Globus pallidus (tissue), 1 donor: ENCODE results near the gene UBA52.
"Not testable (repeated sequence)": the region's sequence is repeated elsewhere in the genome, so short reads cannot be mapped to it uniquely, and the experiment has no call there.

Experiments
- DNase-seq: peaks from one replicate; pipeline ENCODE4 v3.0.0-alpha.2; 2015; ENCODE audit warnings: low spot score

The UBA52 gene

DNA sequence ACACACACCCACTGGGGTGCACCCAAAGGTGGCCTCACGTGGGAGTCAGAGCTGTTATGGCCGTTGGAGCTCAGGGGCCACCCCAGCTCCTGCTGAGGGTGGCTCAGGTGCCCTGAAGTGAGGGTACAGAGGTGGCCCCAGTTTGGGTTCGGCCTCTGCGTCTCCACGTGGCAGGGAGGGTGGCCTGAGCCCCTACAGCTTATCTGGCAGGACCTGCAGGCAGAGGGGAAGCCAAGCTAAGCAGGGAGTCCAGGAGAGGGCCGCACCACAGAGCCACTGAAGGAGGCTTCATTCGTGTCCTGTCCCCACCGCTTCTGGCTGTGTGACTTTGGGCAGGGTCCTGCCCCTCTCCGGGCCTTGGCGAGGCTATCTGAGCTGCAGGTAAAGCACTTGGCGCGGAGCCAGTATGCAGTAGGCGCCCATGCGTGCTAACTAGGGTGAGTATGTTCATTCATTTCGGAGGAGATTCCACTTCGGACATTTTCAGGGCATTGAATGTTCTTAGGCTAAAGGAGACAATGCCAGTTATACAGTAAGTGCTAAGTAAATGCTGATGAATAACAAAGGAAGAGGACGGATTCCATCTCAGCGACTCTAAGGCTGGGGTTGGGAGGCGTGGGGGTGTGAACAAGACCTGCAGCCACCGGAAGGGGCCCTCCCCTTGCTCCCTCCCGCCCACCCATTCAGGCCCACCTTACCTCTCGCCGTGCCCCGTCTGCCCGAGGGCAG lies 21.9 kb downstream of the UBA52 start:
- DNase-seq = no peak

DNA sequence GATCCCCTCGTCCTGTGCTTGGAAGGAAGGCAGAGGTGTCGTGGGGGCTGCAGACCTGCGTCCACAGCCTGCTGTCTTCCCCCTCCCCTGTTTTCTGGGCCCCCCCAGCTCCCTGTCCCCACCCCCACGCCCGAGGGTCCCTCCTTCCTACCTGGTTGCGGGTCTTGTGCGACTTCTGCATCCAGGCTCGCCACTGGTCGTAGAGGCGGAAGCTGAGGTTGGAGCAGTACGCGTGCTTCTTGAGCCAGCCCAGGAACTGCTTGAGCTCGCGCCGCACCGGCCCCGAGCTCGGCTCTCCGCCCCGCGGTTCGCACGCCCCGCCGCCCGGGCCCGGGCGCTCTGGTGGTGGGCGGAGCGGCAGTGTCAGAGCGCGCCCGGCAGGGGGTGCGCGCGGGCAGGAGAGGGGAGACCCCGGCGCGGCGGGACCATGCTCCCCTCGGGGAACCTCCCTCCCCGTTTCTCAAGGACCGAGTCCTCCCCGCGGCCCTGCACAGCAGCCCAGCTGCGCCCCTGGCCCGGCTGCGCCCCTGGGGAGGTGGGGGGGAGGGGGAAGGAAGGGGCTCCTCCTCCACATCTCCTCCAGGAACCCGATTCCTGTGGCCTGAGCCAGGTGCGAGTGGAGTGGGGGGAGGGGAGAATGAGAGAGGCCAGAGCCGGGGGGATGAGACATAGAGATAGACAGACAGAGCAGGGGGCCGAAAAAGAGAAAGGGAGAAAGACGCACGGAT lies 22.6 kb downstream of the UBA52 start:
- peak; percentile 26 for DNase-seq

DNA sequence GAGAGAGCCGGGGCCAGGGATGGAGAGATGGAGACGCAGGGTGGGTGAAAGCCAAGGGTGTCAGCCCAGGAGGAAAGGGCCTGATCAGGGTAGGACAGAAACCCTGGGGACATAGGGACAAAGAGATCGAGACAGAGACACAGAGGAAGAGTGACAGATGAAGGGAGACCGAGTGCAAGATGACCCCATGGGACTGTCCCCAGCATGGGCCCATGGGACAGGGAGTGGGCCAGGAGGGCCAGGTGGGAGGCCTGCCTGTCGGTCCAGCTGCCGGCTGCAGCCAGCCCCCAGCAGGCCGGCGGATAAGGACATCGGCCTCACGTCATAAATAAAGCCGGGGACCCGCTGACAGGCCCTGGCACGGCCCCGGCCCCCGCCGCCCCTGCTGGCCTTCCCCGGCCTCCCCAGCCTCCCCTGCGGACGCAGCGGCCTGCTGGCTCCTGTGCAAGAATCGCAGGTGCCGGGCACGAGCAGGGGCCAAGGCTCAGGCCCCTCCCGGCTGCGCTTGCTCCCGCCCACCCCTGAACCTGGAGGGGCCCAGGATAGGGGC lies 23.2 kb downstream of the UBA52 start:
- DNase-seq = no peak

- DNase-seq = no peak
Observed at GRCh38 chr19:18595475-18595874, 23.8 kb downstream of the UBA52 start.

DNA sequence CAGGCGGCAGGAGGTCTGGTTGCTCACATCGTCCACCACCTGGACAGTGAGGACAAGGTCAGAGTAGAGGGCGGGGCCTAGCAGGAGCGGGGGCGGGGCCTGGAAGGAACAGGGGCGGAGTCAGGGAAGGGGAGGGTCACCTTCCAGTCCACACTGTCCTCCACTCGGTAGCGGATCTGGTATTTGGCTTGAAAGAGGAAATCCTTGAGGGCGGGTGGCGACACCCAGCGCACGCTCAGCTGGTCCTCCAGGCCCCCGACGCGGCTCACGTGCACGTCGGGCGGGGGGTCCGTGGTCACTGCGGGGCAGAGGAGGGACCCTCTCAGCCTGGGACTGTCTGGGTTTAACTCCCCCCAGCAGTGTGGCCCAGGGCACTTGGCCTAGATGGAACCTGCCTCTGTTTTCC lies 25.1 kb downstream of the UBA52 start:
- no peak for DNase-seq

DNA sequence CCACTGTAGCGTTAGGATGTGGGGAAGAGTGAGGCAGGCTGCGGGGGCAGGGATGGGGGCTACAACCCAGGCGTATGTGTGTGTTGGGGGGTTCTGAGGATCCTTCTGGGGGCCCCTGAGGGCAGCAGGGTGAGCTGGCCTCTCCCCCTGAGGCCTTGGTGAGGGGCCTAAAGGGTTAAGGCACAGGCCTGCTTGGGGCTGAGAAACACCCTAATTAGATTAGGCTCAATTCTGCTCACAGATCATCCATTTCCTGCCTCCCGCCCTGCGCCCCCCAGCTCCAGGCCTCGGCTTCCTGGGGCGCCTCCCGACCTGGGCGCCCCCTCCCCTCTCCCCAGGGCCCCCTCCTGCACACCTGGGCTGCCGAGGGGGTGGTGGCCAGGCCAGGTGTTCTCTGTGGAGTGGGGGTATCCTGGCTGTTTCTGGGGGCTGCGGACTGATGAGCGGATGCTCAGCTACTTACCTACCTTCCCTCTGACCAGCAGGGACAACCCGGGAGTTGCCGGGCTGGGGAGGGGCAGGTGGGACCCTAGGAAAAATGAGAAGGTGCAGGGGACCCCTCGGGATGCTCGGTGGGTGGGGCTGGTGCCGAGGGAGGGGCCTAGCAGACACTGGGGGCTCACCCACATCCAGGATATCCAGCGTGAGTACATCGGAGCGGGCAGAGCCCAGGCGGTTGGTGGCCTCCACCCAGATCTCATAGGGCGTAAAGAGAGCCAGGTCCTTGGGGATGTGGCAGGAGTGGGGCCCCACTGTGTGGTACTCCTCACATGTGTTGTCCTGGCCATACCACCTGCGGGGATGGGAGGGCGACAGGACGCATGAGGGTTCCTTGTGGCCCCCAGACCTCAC lies 26.4 kb downstream of the UBA52 start:
- DNase-seq = no peak

- no peak for DNase-seq
Observed at GRCh38 chr19:18599485-18599884, 27.8 kb downstream of the UBA52 start.

DNA sequence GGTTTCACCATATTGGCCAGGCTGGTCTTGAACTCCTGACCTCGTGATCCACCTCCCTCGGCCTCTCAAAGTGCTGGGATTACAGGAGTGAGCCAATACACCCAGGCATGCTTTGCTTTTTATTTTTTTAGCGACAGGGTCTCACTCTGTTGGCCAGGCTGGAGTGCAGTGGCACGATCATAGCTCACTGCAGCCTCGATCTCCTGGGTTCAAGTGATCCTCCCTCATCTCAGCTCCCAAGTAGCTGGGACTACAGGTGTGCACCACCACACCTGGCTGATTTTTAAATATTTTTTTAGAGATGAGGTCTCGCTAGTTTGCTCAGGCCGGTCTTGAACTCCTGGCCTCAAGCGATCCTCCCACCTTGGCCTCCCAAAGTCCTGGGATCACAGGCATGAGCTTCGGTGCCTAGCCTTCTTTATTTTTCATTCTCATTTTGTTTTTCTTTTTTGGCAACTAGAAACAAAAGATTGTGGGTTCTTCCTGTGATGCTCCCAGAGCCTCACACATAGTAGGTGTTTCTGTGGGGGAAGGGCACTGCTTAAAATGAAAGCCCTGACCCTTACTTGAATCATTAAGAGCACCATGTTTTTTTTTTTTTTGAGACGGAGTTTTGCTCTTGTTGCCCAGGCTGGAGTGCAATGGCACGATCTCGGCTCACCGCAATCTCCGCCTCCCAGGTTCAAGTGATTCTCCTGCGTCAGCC lies 29.2 kb downstream of the UBA52 start:
- not testable (repeated sequence) for DNase-seq

- DNase-seq = no peak
Observed at GRCh38 chr19:18601875-18602274, 30.2 kb downstream of the UBA52 start.

- DNase-seq = no peak
Observed at GRCh38 chr19:18603255-18603957, 31.7 kb downstream of the UBA52 start.

DNA sequence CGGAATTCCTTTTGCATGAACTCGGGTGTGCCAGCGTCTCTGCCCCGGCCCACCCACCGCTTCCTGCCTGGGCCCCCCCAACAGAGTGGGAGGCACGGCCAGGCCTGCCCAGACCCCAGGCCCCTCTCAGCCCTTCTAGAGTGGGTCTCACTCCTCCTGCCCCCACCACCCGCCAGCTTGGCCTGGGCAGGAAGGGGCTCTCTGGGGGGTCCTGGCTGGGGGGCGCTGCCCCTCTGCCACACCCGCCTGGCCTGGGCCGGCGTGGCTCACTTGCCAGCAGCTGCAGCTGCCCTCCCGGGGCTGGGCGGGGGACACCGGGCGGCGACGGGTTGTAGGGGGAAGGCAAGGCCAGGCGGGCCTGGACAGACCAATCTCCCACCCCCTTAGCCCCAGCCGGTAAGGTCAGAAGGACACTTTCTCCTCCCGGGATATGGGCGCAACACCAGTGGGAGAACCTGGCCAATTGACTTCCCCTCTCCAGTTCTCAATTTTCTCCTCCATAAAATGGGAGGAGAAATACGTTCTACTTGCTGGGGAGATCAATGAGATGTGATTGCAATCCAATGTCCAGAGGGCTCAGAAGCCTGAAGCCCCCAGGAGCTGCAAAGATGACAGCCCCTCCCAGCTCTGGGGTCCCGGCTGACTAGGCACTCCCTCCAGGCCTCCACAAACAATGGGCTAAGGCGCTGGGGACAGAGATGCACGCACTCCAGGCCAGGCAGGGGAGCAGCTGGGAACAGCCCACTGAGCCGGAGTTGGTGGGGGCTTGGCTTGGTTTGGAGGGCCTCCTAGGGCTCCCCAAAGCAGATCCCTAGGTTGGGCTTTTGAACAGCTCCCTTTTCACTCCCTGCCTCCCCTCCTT lies 32.5 kb downstream of the UBA52 start:
- DNase-seq = no peak

GRCh38 chr19:18604820-18605159 lies 33.1 kb downstream of the UBA52 start:
- no peak for DNase-seq

DNA sequence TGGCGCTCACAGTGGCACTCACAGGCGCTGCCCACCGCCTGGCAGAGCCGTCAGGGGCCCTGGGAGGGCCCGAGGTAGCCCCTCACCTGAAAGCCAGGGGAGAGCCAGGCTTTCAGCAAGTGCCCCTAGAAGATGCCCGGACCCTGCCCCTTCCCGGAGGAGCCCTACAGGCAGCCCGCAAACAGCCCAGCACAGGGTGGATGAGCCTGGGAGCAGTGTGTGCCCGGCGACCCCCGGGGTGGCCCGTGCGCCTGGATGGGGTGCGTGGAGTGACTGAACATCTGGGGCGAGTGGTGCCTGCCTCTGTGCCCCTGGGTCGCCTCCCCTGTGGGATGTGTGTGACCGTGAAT lies 33.5 kb downstream of the UBA52 start:
- no peak for DNase-seq

DNA sequence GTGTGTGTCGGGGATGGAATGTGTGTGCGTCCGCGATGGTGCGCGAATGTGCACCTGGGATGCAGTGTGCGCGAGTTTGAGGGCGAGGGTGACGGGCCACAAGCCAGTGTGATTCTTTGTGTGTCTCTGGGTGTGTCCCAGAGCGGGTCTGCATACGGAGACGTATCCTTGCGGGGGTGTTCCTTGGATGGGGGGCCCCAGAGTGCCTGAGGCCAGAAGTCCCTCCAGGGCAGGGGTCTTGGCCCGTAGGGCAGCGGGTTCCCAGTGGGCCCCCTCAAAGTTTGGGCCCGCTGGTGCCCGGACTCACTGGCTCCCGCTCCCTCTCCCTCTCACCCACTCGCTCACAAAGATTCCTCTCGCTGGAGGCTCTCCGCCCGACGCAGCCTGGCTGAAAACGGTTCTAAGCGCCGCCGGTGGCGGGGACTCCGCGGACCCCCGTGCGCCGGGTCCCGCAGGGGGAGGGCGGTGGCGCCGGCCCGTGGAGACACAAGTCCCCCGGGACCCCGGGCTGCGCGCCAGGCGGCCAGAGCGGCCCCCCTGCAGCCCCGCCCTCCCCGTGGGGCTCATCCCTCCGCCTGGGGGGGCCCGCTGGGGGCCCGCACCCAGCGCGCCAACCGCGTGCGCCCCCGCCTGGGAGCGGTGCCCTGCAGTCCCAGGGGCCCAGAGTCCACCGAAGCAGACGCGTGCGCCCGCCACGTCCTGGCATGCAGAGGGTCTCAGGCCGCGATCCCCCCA lies 34.1 kb downstream of the UBA52 start:
- DNase-seq = no peak

DNA sequence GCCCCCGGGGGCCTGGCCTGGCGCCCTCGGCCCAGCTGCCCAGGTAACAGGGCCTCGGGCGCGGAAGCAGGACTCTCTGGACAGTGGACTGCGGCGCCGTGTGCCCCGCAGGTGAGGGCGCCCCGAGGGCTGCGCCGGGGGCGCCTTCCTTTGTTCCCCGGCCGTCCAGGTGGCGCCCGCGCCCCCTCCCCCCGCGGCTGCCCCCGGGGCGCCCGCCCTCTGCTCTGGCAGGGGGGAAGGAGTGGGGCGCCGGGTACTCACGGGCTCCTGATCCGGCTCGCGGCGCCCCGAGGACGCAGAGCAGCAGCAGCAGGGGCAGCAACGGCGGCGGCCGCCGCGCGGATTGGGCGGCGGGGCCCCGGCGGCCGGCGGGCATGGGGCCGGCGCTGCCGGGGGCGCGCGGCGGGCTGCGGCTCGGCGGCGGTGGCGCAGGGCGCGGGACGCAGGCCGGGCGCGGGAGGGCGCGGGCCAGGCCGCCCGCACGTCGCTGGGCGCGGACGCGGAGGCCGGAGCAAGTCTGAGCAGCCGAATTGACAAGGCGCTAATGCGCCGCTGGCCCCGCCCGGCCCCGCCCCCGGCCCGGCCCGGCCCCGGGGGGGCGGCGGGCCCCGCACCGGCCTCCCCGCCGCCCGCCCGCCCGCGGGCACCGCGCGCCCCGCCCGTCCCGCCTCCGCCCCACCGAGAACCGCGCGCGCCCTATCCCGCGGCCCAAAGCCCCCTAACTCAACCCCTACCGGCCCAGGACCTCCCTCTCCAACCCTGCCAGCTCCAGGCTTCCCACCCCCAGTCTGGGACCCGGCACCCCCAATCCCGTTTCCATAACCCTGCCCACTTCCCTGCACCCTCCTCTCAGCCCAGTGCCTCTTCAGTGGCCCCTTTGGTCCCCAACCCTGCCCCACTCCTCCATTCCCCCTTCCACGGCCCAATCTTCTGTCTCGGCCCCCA lies 34.9 kb downstream of the UBA52 start, which contains the start of gene CRLF1:
Gene CRLF1, minus strand, starts transcription at position 519 of the 945 bp plus-strand sequence. Its CDS starts 143 bp downstream, at position 376.
- no peak for DNase-seq

DNA sequence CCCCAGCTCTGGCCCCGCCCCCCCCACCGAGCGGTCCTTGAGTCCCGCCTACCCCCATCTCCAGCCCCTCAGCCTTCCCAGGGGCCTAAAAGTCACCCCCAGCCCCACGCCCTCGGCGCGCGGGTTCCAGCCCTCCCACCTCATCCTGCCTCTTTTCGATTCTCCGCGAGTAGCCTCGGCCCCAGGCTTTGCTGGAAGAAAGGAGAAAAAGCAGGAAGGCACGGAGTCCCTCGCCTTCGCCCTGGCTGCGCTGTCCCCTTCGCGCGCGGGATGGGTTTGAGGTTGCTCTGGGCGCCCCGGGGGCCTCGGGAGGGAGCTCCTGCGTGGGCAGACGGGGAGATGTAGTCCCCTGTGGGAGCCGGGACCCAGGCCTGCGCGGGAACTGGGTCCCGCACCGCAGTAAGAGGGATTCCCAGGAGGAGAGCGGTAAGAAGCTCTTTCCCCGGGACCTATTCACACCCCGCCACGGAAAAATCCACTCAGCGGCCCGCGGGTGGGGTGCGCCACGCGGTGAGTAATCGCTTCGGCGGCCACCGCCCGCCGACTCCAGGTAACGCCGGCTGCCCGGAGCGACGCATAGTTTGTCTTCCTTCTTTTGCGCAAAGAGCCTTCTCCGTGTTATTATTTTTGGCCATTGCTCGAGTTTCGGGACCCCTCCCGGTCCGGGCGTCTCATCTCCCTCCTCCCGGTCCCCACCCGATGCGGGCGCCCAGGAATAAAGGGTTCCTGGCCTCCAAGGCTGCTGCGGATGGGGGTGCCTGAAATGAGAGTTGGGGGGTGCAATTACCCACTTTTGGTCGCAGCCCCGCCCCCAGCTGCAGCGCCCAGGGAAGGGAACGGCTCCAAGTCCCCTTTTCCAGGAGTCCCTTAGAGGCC lies 35.8 kb downstream of the UBA52 start:
- DNase-seq = no peak

- no peak for DNase-seq
Observed at GRCh38 chr19:18608102-18608804, 36.6 kb downstream of the UBA52 start.
